Endothelial cell of umbilical vein (primary cell): ENCODE measurements around the gene SLCO2B1. TPM values are rescaled to one million over a fixed set of nuclear protein-coding genes. Genes with fewer than 3 reads are reported as not detected.

Experiments
- BruUV-seq: library from RNA; stranded (reverse); fragments of 400-500 nt; replicated peaks from 2 replicates; lab custom pipeline; 2021; lab: Mats Ljungman, UMichigan
- CTCF ChIA-PET: fragments of 300-600, 350-600 bp; sonication (Branson Sonifier 250); formaldehyde crosslinking; loops from one replicate; lab custom pipeline; 2021; ENCODE audit warnings: antibody characterized with exemption, inconsistent platforms; lab: Charles Lee
- POLR2A ChIA-PET: fragments of 300-600, 350-600 bp; sonication (Branson Sonifier 250); formaldehyde crosslinking; loops from one replicate; lab custom pipeline; 2021; ENCODE audit warnings: antibody characterized with exemption, inconsistent platforms; lab: Charles Lee
- DNase-seq: peaks from one replicate; pipeline ENCODE4 v3.0.0-alpha.2; 2011; ENCODE audit warnings: low read depth, low spot score
- FAIRE-seq: peaks from 2 replicates; lab custom pipeline; 2011; peaks lifted over from hg19 to GRCh38; lab: Jason Lieb, UNC
- H2AFZ ChIP-seq: 2 replicates; pipeline ENCODE4 v1.6.0; 2012; ENCODE audit warnings: low read depth, low read length, control low read depth, inconsistent platforms
- H3K27ac ChIP-seq: 2 replicates; pipeline ENCODE4 v1.5.1; 2011; ENCODE audit warnings: low read depth, mild to moderate bottlenecking, control low read depth, low read length, moderate library complexity; ENCODE audit not compliant: insufficient read depth
- H3K27me3 ChIP-seq, 2 experiments: 2 replicates each; pipeline versions ENCODE4 v1.6.0 to v1.6.1; 2011; ENCODE audit warnings: low read length in 2 of 2, mixed read lengths in 1 of 2; ENCODE audit not compliant: control insufficient read depth in 2 of 2, insufficient read depth in 2 of 2
- H3K36me3 ChIP-seq, 2 experiments: 2 replicates in 1 of 2; 3 replicates in 1 of 2; pipeline ENCODE4 v1.5.1; 2011; ENCODE audit warnings: low read length in 2 of 2, mild to moderate bottlenecking in 1 of 2, moderate library complexity in 1 of 2; ENCODE audit not compliant: control insufficient read depth in 2 of 2, insufficient read depth in 2 of 2; ENCODE audit errors: extremely low read depth in 1 of 2
- H3K4me1 ChIP-seq: 3 replicates; pipeline ENCODE4 v1.5.1; 2011; ENCODE audit warnings: mild to moderate bottlenecking, low read length; ENCODE audit not compliant: control insufficient read depth, insufficient read depth; ENCODE audit errors: extremely low read depth
- H3K4me2 ChIP-seq: 2 replicates; pipeline ENCODE4 v1.6.1; 2011; ENCODE audit warnings: low read length, control low read depth, mixed read lengths; ENCODE audit not compliant: insufficient read depth
- H3K4me3 ChIP-seq, 3 experiments: fragments of 200-600 bp in 1 of 3; sonication (generic), shearing (Covaris generic) in 1 of 3; replicated peaks in 1 of 3; 2 replicates each; pipeline ENCODE4 v1.5.1; 2011 to 2016; ENCODE audit warnings: control low read depth in 3 of 3, low read length in 3 of 3, mild to moderate bottlenecking in 2 of 3, inconsistent platforms in 1 of 3, low read depth in 1 of 3, moderate library complexity in 1 of 3; ENCODE audit not compliant: insufficient read depth in 1 of 3
- H3K79me2 ChIP-seq: 2 replicates; pipeline ENCODE4 v1.6.0; 2012; ENCODE audit warnings: low read length, inconsistent platforms; ENCODE audit not compliant: control insufficient read depth, insufficient read depth
- H3K9ac ChIP-seq: replicated peaks from 2 replicates; pipeline ENCODE3; 2011; ENCODE audit warnings: low read length, control low read depth; ENCODE audit not compliant: insufficient read depth; ENCODE audit errors: extremely low read depth
- H3K9me1 ChIP-seq: replicated peaks from 3 replicates; pipeline ENCODE4 v1.6.0; 2011; ENCODE audit warnings: mild to moderate bottlenecking, low read length; ENCODE audit not compliant: control insufficient read depth, insufficient read depth; ENCODE audit errors: extremely low read depth
- H3K9me3 ChIP-seq: replicated peaks from 2 replicates; pipeline ENCODE4 v1.5.1; 2012; ENCODE audit warnings: low read length, inconsistent platforms; ENCODE audit not compliant: control insufficient read depth, insufficient read depth
- H4K20me1 ChIP-seq: replicated peaks from 2 replicates; pipeline ENCODE3; 2011; ENCODE audit warnings: mild to moderate bottlenecking, low read length; ENCODE audit not compliant: control insufficient read depth, insufficient read depth; ENCODE audit errors: extremely low read depth
- EZH2 ChIP-seq: IDR thresholded peaks from 2 replicates; pipeline ENCODE4 v1.6.1; 2012; ENCODE audit warnings: borderline replicate concordance, low read depth, mild to moderate bottlenecking, moderate library complexity, low read length, inconsistent platforms; ENCODE audit not compliant: severe bottlenecking
- FOS ChIP-seq: IDR thresholded peaks from 2 replicates; pipeline ENCODE4 v1.6.1; 2011; ENCODE audit warnings: mild to moderate bottlenecking, low read length, moderate library complexity, borderline replicate concordance; ENCODE audit not compliant: insufficient read depth
- GATA2 ChIP-seq: IDR thresholded peaks from 2 replicates; pipeline ENCODE4 v1.7.0; 2011; ENCODE audit warnings: low read depth, mild to moderate bottlenecking, moderate library complexity, mixed read lengths, low read length; ENCODE audit not compliant: insufficient read length, insufficient read depth
- JUN ChIP-seq: IDR thresholded peaks from 2 replicates; pipeline ENCODE4 v1.6.1; 2011; ENCODE audit warnings: borderline replicate concordance, low read depth; ENCODE audit not compliant: insufficient read length, insufficient read depth
- MAX ChIP-seq: IDR thresholded peaks from 2 replicates; pipeline ENCODE4 v1.6.1; 2011; ENCODE audit not compliant: insufficient read depth, insufficient read length
- MYC ChIP-seq: IDR thresholded peaks from one replicate; pipeline ENCODE4 v1.6.1; 2011; ENCODE audit warnings: mild to moderate bottlenecking, low read depth, low read length
- POLR2A ChIP-seq: IDR thresholded peaks from 2 replicates; pipeline ENCODE4 v1.6.1; 2012; ENCODE audit warnings: low read depth, mild to moderate bottlenecking, control low read depth, low read length
- POLR2AphosphoS5 ChIP-seq: IDR thresholded peaks from 2 replicates; pipeline ENCODE4 v1.6.1; 2012; ENCODE audit warnings: low read depth, mild to moderate bottlenecking, control low read depth, low read length, moderate library complexity; ENCODE audit not compliant: insufficient read depth
- dilution Hi-C: fragments of 300-500 bp; cut with MboI; formaldehyde crosslinking; loops from one replicate; pipeline ENCODE4 v1.15.0; 2019; ENCODE audit warnings: low sequenced_read_pairs; ENCODE audit not compliant: extremely low pct_ligation_motif_present
- intact Hi-C: fragments of 100-400 bp; cut with micrococcal nuclease; formaldehyde crosslinking; loops from one replicate; pipeline ENCODE4 v1.10.0; 2022
- polyA plus RNA-seq, 4 experiments: library from polyadenylated mRNA; depleted of rRNA in 3 of 4; stranded (reverse) in 3 of 4; unstranded in 1 of 4; fragments of >200 nt; gene quantifications; 2 replicates each; pipeline versions ENCODE4 v1.2.1 to v1.2.3, GENCODE V29; 2011 to 2012; ENCODE audit warnings: missing spikeins in 1 of 4
- total RNA-seq: library from RNA; stranded (reverse); gene quantifications from 2 replicates; pipeline ENCODE4 v1.2.3, GENCODE V29; 2021
- TF ChIP-seq, protein P1 (sequence below), 2 donors: IDR thresholded peaks; 1 replicate in 1 of 2; 2 replicates in 1 of 2; pipeline ENCODE4 v1.5.1; 2011; ENCODE audit warnings: low read length in 2 of 2, mild to moderate bottlenecking in 2 of 2, moderate library complexity in 2 of 2, control low read depth in 1 of 2, inconsistent platforms in 1 of 2, low read depth in 1 of 2; ENCODE audit not compliant: insufficient read depth in 1 of 2; ENCODE audit errors: extremely low read depth in 1 of 2

The SLCO2B1 gene
- total and polyA plus RNA-seq, 2 donors (not counting 3 experiments of a cell fraction or from before 2014, with no cell fraction given) = 0.04 TPM; not detected in 1

DNA sequence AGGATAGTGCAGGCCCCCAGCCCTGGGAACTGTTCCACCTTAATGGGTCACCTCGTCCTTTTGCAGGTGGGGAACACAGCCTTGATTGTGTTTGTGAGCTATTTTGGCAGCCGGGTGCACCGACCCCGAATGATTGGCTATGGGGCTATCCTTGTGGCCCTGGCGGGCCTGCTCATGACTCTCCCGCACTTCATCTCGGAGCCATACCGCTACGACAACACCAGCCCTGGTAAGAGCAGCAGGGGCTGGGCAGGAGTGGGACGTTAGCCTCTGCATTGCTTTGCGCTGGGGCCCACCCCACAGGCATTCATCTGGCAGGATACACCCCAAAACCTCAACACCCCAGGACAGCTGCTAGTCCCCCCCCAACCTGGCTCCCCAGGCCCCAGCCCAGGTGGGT, 14.8 kb downstream of the SLCO2B1 start:
- TF ChIP-seq JUN = no peak
- TF ChIP-seq POLR2A = no peak
- TF ChIP-seq GATA2 = no peak
- no peak for TF ChIP-seq EZH2
- TF ChIP-seq FOS = no peak
- TF ChIP-seq MAX = no peak
- no peak for TF ChIP-seq MYC
- no peak for TF ChIP-seq POLR2AphosphoS5
- TF ChIP-seq, protein P1, sequence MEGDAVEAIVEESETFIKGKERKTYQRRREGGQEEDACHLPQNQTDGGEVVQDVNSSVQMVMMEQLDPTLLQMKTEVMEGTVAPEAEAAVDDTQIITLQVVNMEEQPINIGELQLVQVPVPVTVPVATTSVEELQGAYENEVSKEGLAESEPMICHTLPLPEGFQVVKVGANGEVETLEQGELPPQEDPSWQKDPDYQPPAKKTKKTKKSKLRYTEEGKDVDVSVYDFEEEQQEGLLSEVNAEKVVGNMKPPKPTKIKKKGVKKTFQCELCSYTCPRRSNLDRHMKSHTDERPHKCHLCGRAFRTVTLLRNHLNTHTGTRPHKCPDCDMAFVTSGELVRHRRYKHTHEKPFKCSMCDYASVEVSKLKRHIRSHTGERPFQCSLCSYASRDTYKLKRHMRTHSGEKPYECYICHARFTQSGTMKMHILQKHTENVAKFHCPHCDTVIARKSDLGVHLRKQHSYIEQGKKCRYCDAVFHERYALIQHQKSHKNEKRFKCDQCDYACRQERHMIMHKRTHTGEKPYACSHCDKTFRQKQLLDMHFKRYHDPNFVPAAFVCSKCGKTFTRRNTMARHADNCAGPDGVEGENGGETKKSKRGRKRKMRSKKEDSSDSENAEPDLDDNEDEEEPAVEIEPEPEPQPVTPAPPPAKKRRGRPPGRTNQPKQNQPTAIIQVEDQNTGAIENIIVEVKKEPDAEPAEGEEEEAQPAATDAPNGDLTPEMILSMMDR (IDR thresholded peaks at IDR 0.05; ENCODE audit: extremely low read depth in 1 of 2, insufficient read depth in 1 of 2, low read depth in 1 of 2, low read length in 2 of 2) = no peak
- ChIA-PET CTCF (interaction anchor here (1.3 kb wide), 1 partner anchor 25 kb away, joined by 3 read pairs; no protein-coding TSS in a partner anchor), POLR2A (no interaction called here)
- no peaks in the 10 kb centered on the region for H3K9me3 ChIP-seq
- no peak overlapping the region for H3K4me3 ChIP-seq
- peaks cover 11% of the 10 kb centered on the region for H3K4me1 ChIP-seq
- H3K27me3 ChIP-seq = no peaks in the 10 kb centered on the region
- no peaks in the 10 kb centered on the region for H3K9me1 ChIP-seq
- dilution Hi-C loops = no loop called here
- no peak for DNase-seq
- no peaks in the 10 kb centered on the region for H3K36me3 ChIP-seq
- no peak overlapping the region for H3K9ac ChIP-seq
- H2AFZ ChIP-seq = no peak overlapping the region
- no peaks in the 10 kb centered on the region for H3K79me2 ChIP-seq
- H3K27ac ChIP-seq = no peak overlapping the region
- no peak overlapping the region for H3K4me2 ChIP-seq
- no peaks in the 10 kb centered on the region for H4K20me1 ChIP-seq
- BruUV-seq = no TSS peak
- intact Hi-C loops = no loop called here
- FAIRE-seq = no peak
